Neural cell (in vitro differentiated cells): Measurements from ENCODE around the gene ATN1. TPM values are rescaled to one million over a fixed set of nuclear protein-coding genes. Genes with fewer than 3 reads are reported as not detected.
A peak's percentile ranks its signal among the peaks of the same experiment; 100 is the strongest.
"Not testable (repeated sequence)": the region's sequence is repeated elsewhere in the genome, so short reads cannot be mapped to it uniquely, and the experiment has no call there.

ENCODE experiments used
- H2AFZ ChIP-seq: fragments of 200-600, 300-800 bp; sonication (generic), shearing (Covaris generic); 2 replicates; pipeline ENCODE4 v1.6.0; 2014; ENCODE audit warnings: low read depth, mild to moderate bottlenecking, antibody characterized with exemption, low read length, moderate library complexity
- H3F3A ChIP-seq: fragments of 200-600 bp; shearing (Covaris generic); 2 replicates; pipeline ENCODE4 v1.6.1; 2016; ENCODE audit warnings: mild to moderate bottlenecking, moderate library complexity, mixed read lengths, antibody characterized with exemption, low read length; ENCODE audit not compliant: insufficient read depth, poor library complexity, severe bottlenecking
- H3K27ac ChIP-seq: fragments of 200-600, 300-800 bp; sonication (generic), shearing (Covaris generic); 2 replicates; pipeline ENCODE4 v1.5.1; 2014; ENCODE audit warnings: mild to moderate bottlenecking, low read length, moderate library complexity
- H3K27me3 ChIP-seq: fragments of 300-800, 200-600 bp; sonication (generic), shearing (Covaris generic); 2 replicates; pipeline ENCODE4 v1.6.0; 2014; ENCODE audit warnings: mild to moderate bottlenecking, low read depth, low read length, moderate library complexity; ENCODE audit not compliant: insufficient read depth
- H3K36me3 ChIP-seq: fragments of 300-800, 200-600 bp; sonication (generic), shearing (Covaris generic); 2 replicates; pipeline ENCODE4 v1.5.1; 2014; ENCODE audit warnings: mild to moderate bottlenecking, antibody characterized with exemption, low read length, moderate library complexity; ENCODE audit not compliant: insufficient read depth
- H3K4me2 ChIP-seq: fragments of 300-800, 200-600 bp; sonication (generic), shearing (Covaris generic); 2 replicates; pipeline ENCODE4 v1.6.0; 2014; ENCODE audit warnings: mild to moderate bottlenecking, low read length
- H3K4me3 ChIP-seq: fragments of 300-800, 200-600 bp; sonication (generic), shearing (Covaris generic); 2 replicates; pipeline ENCODE4 v1.5.1; 2014; ENCODE audit warnings: mild to moderate bottlenecking, low read length, moderate library complexity
- H3K79me2 ChIP-seq: fragments of 200-600 bp; shearing (Covaris generic); replicated peaks from 2 replicates; pipeline ENCODE4 v1.6.0; 2014; ENCODE audit warnings: mild to moderate bottlenecking, low read length, moderate library complexity; ENCODE audit not compliant: insufficient read depth
- H3K9ac ChIP-seq: fragments of 300-800, 200-600 bp; sonication (generic), shearing (Covaris generic); 2 replicates; pipeline ENCODE4 v1.6.1; 2016; ENCODE audit warnings: mild to moderate bottlenecking, low read length, mixed read lengths
- H3K9me2 ChIP-seq: fragments of 200-600 bp; shearing (Covaris generic); 2 replicates; pipeline ENCODE4 v1.6.1; 2016; ENCODE audit warnings: mild to moderate bottlenecking, low read length, mixed read lengths; ENCODE audit not compliant: insufficient read depth
- H3K9me3 ChIP-seq: fragments of 200-600, 300-800 bp; sonication (generic), shearing (Covaris generic); 2 replicates; pipeline ENCODE4 v1.6.1; 2016; ENCODE audit warnings: mild to moderate bottlenecking, mixed run types, low read length, moderate library complexity, mixed read lengths
- H4K20me1 ChIP-seq: fragments of 200-600 bp; shearing (Covaris generic); 2 replicates; pipeline ENCODE4 v1.6.1; 2016; ENCODE audit warnings: mild to moderate bottlenecking, mixed run types; ENCODE audit not compliant: insufficient read depth
- EP300 ChIP-seq: fragments of 450-650 bp; conservative IDR thresholded peaks from 2 replicates; pipeline ENCODE4 v1.6.1; 2014; ENCODE audit warnings: antibody characterized with exemption, mild to moderate bottlenecking, moderate library complexity; ENCODE audit not compliant: poor library complexity, severe bottlenecking
- EZH2 ChIP-seq: fragments of 200-600, 300-800 bp; shearing (Covaris generic), sonication (generic); IDR thresholded peaks from 2 replicates; pipeline ENCODE4 v1.6.1; 2014; ENCODE audit warnings: antibody characterized with exemption, low read length, borderline replicate concordance, mild to moderate bottlenecking; ENCODE audit not compliant: insufficient read depth, poor library complexity, severe bottlenecking
- MXI1 ChIP-seq: fragments of 450-650 bp; conservative IDR thresholded peaks from 2 replicates; pipeline ENCODE4 v1.6.1; 2014; ENCODE audit warnings: antibody characterized with exemption, mild to moderate bottlenecking; ENCODE audit not compliant: poor library complexity, severe bottlenecking
- POLR2AphosphoS5 ChIP-seq: IDR thresholded peaks from 2 replicates; pipeline ENCODE4 v1.6.1; 2012
- SMC3 ChIP-seq: fragments of 450-650 bp; conservative IDR thresholded peaks from 2 replicates; pipeline ENCODE4 v1.6.1; 2014; ENCODE audit warnings: antibody characterized with exemption, mild to moderate bottlenecking, moderate library complexity; ENCODE audit not compliant: poor library complexity
- TAF1 ChIP-seq: IDR thresholded peaks from 2 replicates; pipeline ENCODE4 v1.6.1; 2012; ENCODE audit warnings: low read depth
- polyA plus RNA-seq: library from polyadenylated mRNA; depleted of rRNA; stranded (reverse); fragments of >200 nt; gene quantifications from 2 replicates; pipeline ENCODE4 v1.2.3, GENCODE V29; 2014
- TF ChIP-seq, protein P1 (sequence below): IDR thresholded peaks from 2 replicates; pipeline ENCODE4 v1.6.1; 2012; ENCODE audit warnings: borderline replicate concordance

The ATN1 gene
- polyA plus RNA-seq, 1 donor from 2014 or later, result 9.2 TPM

DNA sequence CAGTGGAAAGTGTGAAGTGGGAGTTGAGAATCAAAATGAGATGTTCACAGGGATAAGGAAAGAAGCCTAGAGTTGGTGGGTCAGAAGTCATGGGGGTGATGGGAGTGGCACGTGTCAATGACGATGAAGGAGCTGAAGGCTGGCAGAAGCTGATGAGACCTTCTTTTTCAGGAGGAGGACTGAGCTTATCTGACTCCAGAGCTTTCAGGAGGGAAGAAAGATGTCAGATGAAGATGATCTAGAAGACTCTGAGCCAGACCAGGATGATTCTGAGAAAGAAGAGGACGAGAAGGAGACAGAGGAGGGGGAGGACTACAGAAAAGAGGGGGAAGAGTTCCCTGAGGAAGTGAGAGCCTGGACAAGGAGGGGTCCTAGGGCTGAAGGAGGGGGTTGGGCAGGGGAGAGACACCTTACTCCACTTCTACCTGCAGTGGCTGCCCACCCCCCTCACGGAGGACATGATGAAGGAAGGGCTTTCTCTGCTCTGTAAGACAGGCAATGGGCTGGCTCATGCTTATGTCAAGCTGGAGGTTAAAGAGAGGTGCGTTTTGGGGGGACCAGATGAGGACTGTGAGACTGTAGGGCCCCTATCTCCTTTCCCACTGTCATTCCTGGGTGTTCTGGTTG, 22.2 kb upstream of the ATN1 start:
- peaks cover 4% of the 10 kb centered on the region for H3F3A ChIP-seq
- peak overlapping the region; percentile 43 for H2AFZ ChIP-seq
- H3K9ac ChIP-seq, result peak overlapping the region; percentile 82
- TF ChIP-seq MXI1, result no peak
- TF ChIP-seq EP300, result no peak
- no peak for TF ChIP-seq EZH2
- no peak for TF ChIP-seq POLR2AphosphoS5
- no peak for TF ChIP-seq SMC3
- TF ChIP-seq TAF1, result no peak
- TF ChIP-seq, protein P1, sequence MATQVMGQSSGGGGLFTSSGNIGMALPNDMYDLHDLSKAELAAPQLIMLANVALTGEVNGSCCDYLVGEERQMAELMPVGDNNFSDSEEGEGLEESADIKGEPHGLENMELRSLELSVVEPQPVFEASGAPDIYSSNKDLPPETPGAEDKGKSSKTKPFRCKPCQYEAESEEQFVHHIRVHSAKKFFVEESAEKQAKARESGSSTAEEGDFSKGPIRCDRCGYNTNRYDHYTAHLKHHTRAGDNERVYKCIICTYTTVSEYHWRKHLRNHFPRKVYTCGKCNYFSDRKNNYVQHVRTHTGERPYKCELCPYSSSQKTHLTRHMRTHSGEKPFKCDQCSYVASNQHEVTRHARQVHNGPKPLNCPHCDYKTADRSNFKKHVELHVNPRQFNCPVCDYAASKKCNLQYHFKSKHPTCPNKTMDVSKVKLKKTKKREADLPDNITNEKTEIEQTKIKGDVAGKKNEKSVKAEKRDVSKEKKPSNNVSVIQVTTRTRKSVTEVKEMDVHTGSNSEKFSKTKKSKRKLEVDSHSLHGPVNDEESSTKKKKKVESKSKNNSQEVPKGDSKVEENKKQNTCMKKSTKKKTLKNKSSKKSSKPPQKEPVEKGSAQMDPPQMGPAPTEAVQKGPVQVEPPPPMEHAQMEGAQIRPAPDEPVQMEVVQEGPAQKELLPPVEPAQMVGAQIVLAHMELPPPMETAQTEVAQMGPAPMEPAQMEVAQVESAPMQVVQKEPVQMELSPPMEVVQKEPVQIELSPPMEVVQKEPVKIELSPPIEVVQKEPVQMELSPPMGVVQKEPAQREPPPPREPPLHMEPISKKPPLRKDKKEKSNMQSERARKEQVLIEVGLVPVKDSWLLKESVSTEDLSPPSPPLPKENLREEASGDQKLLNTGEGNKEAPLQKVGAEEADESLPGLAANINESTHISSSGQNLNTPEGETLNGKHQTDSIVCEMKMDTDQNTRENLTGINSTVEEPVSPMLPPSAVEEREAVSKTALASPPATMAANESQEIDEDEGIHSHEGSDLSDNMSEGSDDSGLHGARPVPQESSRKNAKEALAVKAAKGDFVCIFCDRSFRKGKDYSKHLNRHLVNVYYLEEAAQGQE, result no peak
- no peaks in the 10 kb centered on the region for H3K79me2 ChIP-seq
- H3K9me2 ChIP-seq, result no peaks in the 10 kb centered on the region
- H4K20me1 ChIP-seq, result no peaks in the 10 kb centered on the region
- H3K36me3 ChIP-seq, result no peaks in the 10 kb centered on the region
- H3K4me3 ChIP-seq, result peak overlapping the region; percentile 67
- H3K9me3 ChIP-seq, result no peaks in the 10 kb centered on the region
- H3K27ac ChIP-seq, result peak overlapping the region; percentile 92
- H3K4me2 ChIP-seq, result peak overlapping the region; percentile 90
- H3K27me3 ChIP-seq, result no peaks in the 10 kb centered on the region

DNA sequence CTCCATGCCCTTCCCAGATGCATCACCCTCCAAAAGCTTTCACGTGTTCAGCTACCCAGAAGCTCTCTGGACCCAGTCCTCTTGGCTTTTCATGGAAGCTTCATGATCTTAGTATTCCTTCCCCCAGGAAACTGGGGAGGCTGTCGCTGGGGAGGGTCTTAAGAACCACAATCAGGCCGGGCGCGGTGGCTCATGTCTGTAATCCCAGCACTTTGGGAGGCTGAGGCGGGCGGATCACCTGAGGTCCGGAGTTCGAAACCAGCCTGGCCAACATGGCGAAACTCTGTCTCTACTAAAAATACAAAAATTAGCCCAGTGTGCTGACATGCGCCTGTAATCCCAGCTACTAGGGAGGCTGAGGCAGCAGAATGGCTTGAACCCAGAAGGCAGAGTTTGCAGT, 19.6 kb upstream of the ATN1 start:
- not testable (repeated sequence) for H3K4me2 ChIP-seq, H3K27ac ChIP-seq, H4K20me1 ChIP-seq, H3K4me3 ChIP-seq, H3K36me3 ChIP-seq, H3K9ac ChIP-seq, H3K79me2 ChIP-seq, H3K9me2 ChIP-seq, H2AFZ ChIP-seq, H3F3A ChIP-seq, H3K27me3 ChIP-seq, H3K9me3 ChIP-seq

DNA sequence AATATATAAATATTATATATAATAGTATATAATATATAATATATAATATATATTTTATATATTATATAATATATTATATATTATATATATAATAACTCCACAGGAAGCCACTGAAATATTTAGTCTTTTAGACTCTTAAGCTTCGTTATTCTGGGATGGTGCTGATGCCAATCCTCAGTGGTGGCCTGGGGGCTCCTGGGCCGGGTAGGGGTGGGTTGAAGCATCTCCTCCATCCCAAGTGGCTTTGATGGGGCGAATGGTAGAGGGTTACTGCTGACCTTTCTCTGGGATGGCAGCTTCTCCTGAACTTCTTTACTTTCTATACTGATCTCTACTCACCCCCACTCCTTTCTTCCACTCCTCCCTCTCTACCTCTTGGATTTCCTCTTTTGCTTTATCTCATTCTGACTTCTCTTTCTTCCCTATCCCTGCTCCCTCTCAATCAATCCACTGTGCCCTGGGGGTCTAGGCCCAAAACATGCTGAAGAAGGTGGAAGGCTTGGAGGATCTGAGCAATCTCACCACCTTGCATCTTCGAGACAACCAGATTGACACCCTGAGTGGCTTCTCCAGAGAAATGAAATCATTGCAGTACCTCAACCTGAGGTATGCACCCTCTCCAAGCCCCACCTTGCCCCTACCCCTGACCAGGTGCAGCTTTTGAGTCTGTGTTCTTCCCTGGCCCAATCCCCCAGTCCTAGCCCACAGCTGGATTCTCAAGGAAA, 18.2 kb upstream of the ATN1 start:
- H3K4me3 ChIP-seq, result no peak overlapping the region
- H3K79me2 ChIP-seq, result peaks cover 5% of the 10 kb centered on the region
- no peaks in the 10 kb centered on the region for H3K27me3 ChIP-seq
- H3K27ac ChIP-seq, result no peak overlapping the region
- H3K36me3 ChIP-seq, result no peaks in the 10 kb centered on the region
- no peaks in the 10 kb centered on the region for H4K20me1 ChIP-seq
- H3K9me3 ChIP-seq, result no peaks in the 10 kb centered on the region
- H3K9ac ChIP-seq, result no peak overlapping the region
- TF ChIP-seq SMC3, result no peak
- H2AFZ ChIP-seq, result no peak overlapping the region
- no peaks in the 10 kb centered on the region for H3F3A ChIP-seq
- no peaks in the 10 kb centered on the region for H3K9me2 ChIP-seq
- H3K4me2 ChIP-seq, result no peak overlapping the region
